GM12878 (cell line): Measurements from ENCODE around the gene RPS6KA3. TPM values are rescaled to one million over a fixed set of nuclear protein-coding genes. Genes with fewer than 3 reads are reported as not detected.

Experiments used
- ATAC-seq: fragments of 200-7000 bp; cut with Tn5 transposase; 3 replicates; pipeline ENCODE4 v1.9.1; 2020; ENCODE audit warnings: mild to moderate bottlenecking, moderate library complexity
- BruUV-seq: library from RNA; stranded (reverse); fragments of 400-500 nt; replicated peaks from 2 replicates; lab custom pipeline; 2021; lab: Mats Ljungman, UMichigan
- CTCF ChIA-PET: fragments of 300-600 bp; sonication (Branson Sonifier 250); formaldehyde crosslinking; extraction: SDS; loops from one replicate; lab custom pipeline; 2021; ENCODE audit warnings: inconsistent platforms; lab: Yijun Ruan, JAX
- POLR2A ChIA-PET: fragments of 350-600 bp; formaldehyde crosslinking; extraction: SDS; loops from one replicate; lab custom pipeline; 2021; ENCODE audit warnings: inconsistent platforms; lab: Charles Lee
- RAD21 ChIA-PET: fragments of 300-600 bp; sonication (Branson Sonifier 250); formaldehyde crosslinking; loops from one replicate; lab custom pipeline; 2023; ENCODE audit warnings: antibody characterized with exemption; ENCODE audit not compliant: unreplicated experiment; lab: Charles Lee
- SMC1A ChIA-PET: fragments of 300-600 bp; sonication (Branson Sonifier 250); formaldehyde crosslinking; loops from one replicate; lab custom pipeline; 2023; ENCODE audit not compliant: unreplicated experiment, uncharacterized antibody; lab: Charles Lee
- DNase-seq: peaks from one replicate; pipeline ENCODE4 v3.0.0-alpha.2; 2011; ENCODE audit warnings: low read depth, low spot score
- FAIRE-seq: peaks from 3 replicates; lab custom pipeline; 2011; peaks lifted over from hg19 to GRCh38; lab: Jason Lieb, UNC
- H2AFZ ChIP-seq: 2 replicates; pipeline ENCODE4 v1.6.0; 2011; ENCODE audit warnings: low read depth, low read length, control low read depth; ENCODE audit not compliant: control insufficient read depth
- H3K27ac ChIP-seq: 2 replicates; pipeline ENCODE4 v1.5.1; 2011; ENCODE audit warnings: control low read depth; ENCODE audit not compliant: control insufficient read depth, insufficient read depth
- H3K27me3 ChIP-seq, 2 experiments: replicated peaks in 1 of 2; 2 replicates each; pipeline versions ENCODE4 v1.6.0 to v1.6.1; 2011; ENCODE audit warnings: low read length in 1 of 2; ENCODE audit not compliant: control insufficient read depth in 2 of 2, insufficient read depth in 2 of 2
- H3K36me3 ChIP-seq, 2 experiments: 2 replicates each; pipeline ENCODE4 v1.5.1; 2011; ENCODE audit warnings: low read length in 1 of 2; ENCODE audit not compliant: control insufficient read depth in 2 of 2, insufficient read depth in 2 of 2
- H3K4me1 ChIP-seq: 2 replicates; pipeline ENCODE4 v1.6.1; 2011; ENCODE audit warnings: mild to moderate bottlenecking, low read length, moderate library complexity, mixed read lengths; ENCODE audit not compliant: control insufficient read depth, insufficient read depth
- H3K4me2 ChIP-seq: 2 replicates; pipeline ENCODE4 v1.6.0; 2011; ENCODE audit warnings: control low read depth; ENCODE audit not compliant: control insufficient read depth, insufficient read depth
- H3K4me3 ChIP-seq: fragments of 200-600 bp; sonication (generic); 2 replicates; pipeline ENCODE4 v1.5.1; 2016
- H3K79me2 ChIP-seq: 2 replicates; pipeline ENCODE4 v1.6.0; 2011; ENCODE audit warnings: low read length; ENCODE audit not compliant: control insufficient read depth, insufficient read depth
- H3K9ac ChIP-seq: 2 replicates; pipeline ENCODE4 v1.8.0; 2011; ENCODE audit warnings: low read length, control low read depth, mixed read lengths; ENCODE audit not compliant: control insufficient read depth, insufficient read depth
- H3K9me3 ChIP-seq: replicated peaks from 3 replicates; pipeline ENCODE4 v1.5.1; 2011; ENCODE audit warnings: mild to moderate bottlenecking, low read length; ENCODE audit not compliant: control insufficient read depth, insufficient read depth
- H4K20me1 ChIP-seq: 2 replicates; pipeline ENCODE4 v1.6.0; 2011; ENCODE audit not compliant: control insufficient read depth, insufficient read depth
- ATF7 ChIP-seq: fragments of 450-650 bp; IDR thresholded peaks from 2 replicates; pipeline ENCODE4 v1.6.1; 2016; ENCODE audit warnings: low read depth, mild to moderate bottlenecking
- JUNB ChIP-seq: IDR thresholded peaks from 2 replicates; pipeline ENCODE4 v1.6.1; 2016; ENCODE audit warnings: antibody characterized with exemption, mild to moderate bottlenecking
- KDM1A ChIP-seq: fragments of 200-600 bp; sonication (generic); IDR thresholded peaks from 2 replicates; pipeline ENCODE4 v1.6.1; 2016; ENCODE audit warnings: borderline replicate concordance
- PML ChIP-seq: IDR thresholded peaks from 2 replicates; pipeline ENCODE4 v1.6.1; 2012; ENCODE audit warnings: low read length, inconsistent platforms
- RELA ChIP-seq: fragments of 450-650 bp; IDR thresholded peaks from 2 replicates; pipeline ENCODE4 v1.8.0; 2014; ENCODE audit warnings: borderline replicate concordance; ENCODE audit not compliant: partially characterized antibody
- SREBF1 ChIP-seq: IDR thresholded peaks from 2 replicates; pipeline ENCODE4 v1.6.1; 2012; ENCODE audit warnings: mild to moderate bottlenecking, low read length
- ZNF274 ChIP-seq: IDR thresholded peaks from one replicate; pipeline ENCODE4 v1.8.0; 2011; ENCODE audit not compliant: insufficient read length, insufficient read depth
- ZZZ3 ChIP-seq: IDR thresholded peaks from 2 replicates; pipeline ENCODE4 v1.6.1; 2011; ENCODE audit warnings: low read depth; ENCODE audit not compliant: control insufficient read depth, insufficient read length
- WGBS: methylation state at CpG from one replicate; pipeline ENCODE4 v1.1.6; 2016; ENCODE audit warnings: low lambda C conversion rate; ENCODE audit not compliant: insufficient replicate concordance, insufficient coverage; ENCODE audit errors: missing lambda C conversion rate; 5-methylcytosine and 5-hydroxymethylcytosine counted together
- in situ Hi-C: fragments of 300-500 bp; cut with MboI; formaldehyde crosslinking; loops from 9 replicates; pipeline ENCODE4 v1.14.3; 2018; ENCODE audit warnings: mixed read lengths
- intact Hi-C: fragments of 100-400 bp; cut with micrococcal nuclease; formaldehyde crosslinking; loops from one replicate; pipeline ENCODE4 v1.14.2; 2022; ENCODE audit not compliant: unreplicated experiment
- polyA plus RNA-seq, 11 experiments: library from polyadenylated mRNA; depleted of rRNA in 4 of 11; unstranded in 6 of 11; stranded (reverse) in 5 of 11; fragments of >200 nt; fragmentation: Nextera tagmentation in 4 of 11; fragmentation: Illumina TruSeq in 1 of 11; extraction: Ambion mirVana in 4 of 11; extraction: Trizol in 1 of 11; gene quantifications; 1 replicate in 1 of 11; 2 replicates in 10 of 11; pipeline versions ENCODE4 v1.2.1 to v1.2.3, GENCODE V29; 2011 to 2016; ENCODE audit warnings: inconsistent platforms in 2 of 11, missing spikeins in 2 of 11, low read depth in 1 of 11
- total RNA-seq, 4 experiments: library from RNA; depleted of rRNA in 3 of 4; stranded (reverse); fragments of >200 nt in 3 of 4; fragmentation: Illumina TruSeq in 1 of 4; extraction: Trizol in 1 of 4; gene quantifications; 2 replicates each; pipeline versions ENCODE4 v1.2.1 to v1.2.3, GENCODE V29; 2013 to 2021
- TF ChIP-seq, protein P1 (sequence below): fragments of 450-650 bp; IDR thresholded peaks from 2 replicates; pipeline ENCODE4 v1.6.1; 2016; ENCODE audit warnings: mild to moderate bottlenecking, moderate library complexity, borderline replicate concordance

RPS6KA3 gene
- total and polyA plus RNA-seq, 10 of the 15 experiments (the other 5 are each of a cell fraction or from before 2014, with no cell fraction given): 2.8 to 35.6 (median 15.8) TPM

GRCh38 chrX:20254712-20255299 lies 11.9 kb downstream of the RPS6KA3 start:
- Histone ChIP-seq H3K4me3 (no peak overlapping the region), H3K9me3 (no peaks in the 10 kb centered on the region; the same call in 1 of the 3 replicates), H3K27ac (no peak overlapping the region), H2AFZ (no peak overlapping the region), H3K4me1 (no peaks in the 10 kb centered on the region; the same call in 1 of the 2 replicates), H4K20me1 (no peaks in the 10 kb centered on the region), H3K4me2 (no peak overlapping the region), H3K9ac (no peak overlapping the region), H3K79me2 (peaks cover 11% of the 10 kb centered on the region), H3K36me3 (no peaks in the 10 kb centered on the region; a peak in 1 of 4 replicates), H3K27me3 (no peaks in the 10 kb centered on the region)
- ChIA-PET POLR2A (interaction anchor here (0.5 to 0.7 kb wide), 2 partner anchors 13 to 33 kb away, joined by 3 to 4 read pairs; no protein-coding TSS in a partner anchor), CTCF (no interaction called here), SMC1A (interaction anchor here (1.1 to 2.8 kb wide), 2 partner anchors 10 to 191 kb away, joined by 5 to 14 read pairs; no protein-coding TSS in a partner anchor), RAD21 (no interaction called here)
- FAIRE-seq (no peak), ATAC-seq (no peak), DNase-seq (no peak)
- no TSS peak for BruUV-seq
- in situ Hi-C loops (loop anchor here (5.0 kb wide), 1 partner anchor 187 kb away; no protein-coding TSS in a partner anchor), intact Hi-C loops (loop anchor here (5.0 kb wide), 1 partner anchor 272 kb away; no protein-coding TSS in a partner anchor)
- no peak for TF ChIP-seq ATF7
- WGBS: 75% methylated on average over 4 of the region's 4 CpGs

DNA sequence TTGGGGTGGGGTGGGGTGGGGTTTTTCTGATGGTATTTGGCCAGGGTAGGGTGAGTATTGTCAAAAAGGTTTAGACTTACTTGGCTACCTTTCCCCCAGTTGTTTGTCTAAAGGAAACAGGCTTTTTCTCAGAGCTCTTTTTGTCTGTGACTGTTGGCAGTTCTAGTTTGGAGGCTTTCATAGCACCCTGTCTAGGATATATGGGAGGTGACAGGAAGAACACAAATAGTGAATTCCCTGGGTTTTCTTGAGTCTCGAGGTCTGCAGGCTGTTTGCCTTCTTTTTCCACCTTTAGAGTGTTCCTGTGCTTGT lies 13.5 kb downstream of the RPS6KA3 start:
- Histone ChIP-seq H3K9me3 (no peaks in the 10 kb centered on the region; the same call in 1 of the 3 replicates), H2AFZ (no peak overlapping the region), H3K27ac (no peak overlapping the region), H3K27me3 (no peaks in the 10 kb centered on the region), H3K4me2 (no peak overlapping the region), H3K9ac (no peak overlapping the region), H4K20me1 (no peaks in the 10 kb centered on the region), H3K4me1 (no peaks in the 10 kb centered on the region; the same call in 1 of the 2 replicates), H3K79me2 (peaks cover 5% of the 10 kb centered on the region), H3K36me3 (no peaks in the 10 kb centered on the region; a peak in 1 of 4 replicates), H3K4me3 (no peak overlapping the region)
- ChIA-PET POLR2A (no interaction called here), CTCF (interaction anchor here (0.7 to 2.5 kb wide), 10 partner anchors 9 to 348 kb away, joined by 3 to 27 read pairs (median 4); no protein-coding TSS in a partner anchor), RAD21 (interaction anchor here (0.6 to 2.0 kb wide), 6 partner anchors 125 to 197 kb away, joined by 3 to 8 read pairs (median 4); no protein-coding TSS in a partner anchor), SMC1A (interaction anchor here (0.8 to 2.8 kb wide), 11 partner anchors 9 to 277 kb away, joined by 3 to 14 read pairs (median 4); no protein-coding TSS in a partner anchor)
- intact Hi-C loops (loop anchor here (1.0 to 5.0 kb wide), 2 partner anchors 189 to 274 kb away; no protein-coding TSS in a partner anchor), in situ Hi-C loops (loop anchor here (5.0 kb wide), 1 partner anchor 189 kb away; no protein-coding TSS in a partner anchor)
- no peak for DNase-seq
- no peak for FAIRE-seq
- WGBS: 45% methylated on average over 1 of the region's 1 CpG
- ATAC-seq: peak; percentile 12; the same call in 2 of the 3 replicates
- no TSS peak for BruUV-seq
- TF ChIP-seq ZZZ3: no peak
- no peak for TF ChIP-seq PML
- TF ChIP-seq SREBF1: no peak
- no peak for TF ChIP-seq ZNF274
- TF ChIP-seq JUNB: no peak
- TF ChIP-seq KDM1A: no peak
- TF ChIP-seq, protein P1, sequence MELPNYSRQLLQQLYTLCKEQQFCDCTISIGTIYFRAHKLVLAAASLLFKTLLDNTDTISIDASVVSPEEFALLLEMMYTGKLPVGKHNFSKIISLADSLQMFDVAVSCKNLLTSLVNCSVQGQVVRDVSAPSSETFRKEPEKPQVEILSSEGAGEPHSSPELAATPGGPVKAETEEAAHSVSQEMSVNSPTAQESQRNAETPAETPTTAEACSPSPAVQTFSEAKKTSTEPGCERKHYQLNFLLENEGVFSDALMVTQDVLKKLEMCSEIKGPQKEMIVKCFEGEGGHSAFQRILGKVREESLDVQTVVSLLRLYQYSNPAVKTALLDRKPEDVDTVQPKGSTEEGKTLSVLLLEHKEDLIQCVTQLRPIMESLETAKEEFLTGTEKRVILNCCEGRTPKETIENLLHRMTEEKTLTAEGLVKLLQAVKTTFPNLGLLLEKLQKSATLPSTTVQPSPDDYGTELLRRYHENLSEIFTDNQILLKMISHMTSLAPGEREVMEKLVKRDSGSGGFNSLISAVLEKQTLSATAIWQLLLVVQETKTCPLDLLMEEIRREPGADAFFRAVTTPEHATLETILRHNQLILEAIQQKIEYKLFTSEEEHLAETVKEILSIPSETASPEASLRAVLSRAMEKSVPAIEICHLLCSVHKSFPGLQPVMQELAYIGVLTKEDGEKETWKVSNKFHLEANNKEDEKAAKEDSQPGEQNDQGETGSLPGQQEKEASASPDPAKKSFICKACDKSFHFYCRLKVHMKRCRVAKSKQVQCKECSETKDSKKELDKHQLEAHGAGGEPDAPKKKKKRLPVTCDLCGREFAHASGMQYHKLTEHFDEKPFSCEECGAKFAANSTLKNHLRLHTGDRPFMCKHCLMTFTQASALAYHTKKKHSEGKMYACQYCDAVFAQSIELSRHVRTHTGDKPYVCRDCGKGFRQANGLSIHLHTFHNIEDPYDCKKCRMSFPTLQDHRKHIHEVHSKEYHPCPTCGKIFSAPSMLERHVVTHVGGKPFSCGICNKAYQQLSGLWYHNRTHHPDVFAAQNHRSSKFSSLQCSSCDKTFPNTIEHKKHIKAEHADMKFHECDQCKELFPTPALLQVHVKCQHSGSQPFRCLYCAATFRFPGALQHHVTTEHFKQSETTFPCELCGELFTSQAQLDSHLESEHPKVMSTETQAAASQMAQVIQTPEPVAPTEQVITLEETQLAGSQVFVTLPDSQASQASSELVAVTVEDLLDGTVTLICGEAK: no peak
- TF ChIP-seq RELA: no peak
